ENCODE results near the gene NOXA1.
A peak's percentile ranks its signal among the peaks of the same experiment; 100 is the strongest.

Gene NOXA1

GRCh38 chr9:137439158-137439714 is 16.0 kb downstream of the NOXA1 start:
- Histone ChIP-seq H4K91ac (ENCODE audit: low read depth, low read length, poor library complexity) (no peak overlapping the region), H3K9me3 (replicated peaks in 1 of 2; ENCODE audit: control insufficient read depth in 2 of 2, insufficient read depth in 1 of 2, low read depth in 1 of 2, low read length in 2 of 2) (no peaks in the 10 kb centered on the region), H2AK5ac (ENCODE audit: low read depth, low read length) (peak overlapping the region; percentile 95), H3K4me2 (ENCODE audit: insufficient read depth, low read length, poor library complexity, severe bottlenecking) (no peak overlapping the region), H4K8ac (ENCODE audit: low read depth, low read length) (peak overlapping the region; percentile 3), H3K27me3 (ENCODE audit: control insufficient read depth in 3 of 3, insufficient read depth in 3 of 3, low read depth in 1 of 3, low read length in 3 of 3) (peaks cover 0 to 15% (median 4%) of the 10 kb centered on the region in 3 experiments), H2AFZ (ENCODE audit: low read length) (no peak overlapping the region), H3K27ac (replicated peaks; ENCODE audit: low read length) (no peak overlapping the region), H3K4ac (ENCODE audit: low read length) (no peak overlapping the region), H3K18ac (ENCODE audit: low read length) (no peak overlapping the region), H3K4me1 (ENCODE audit: control insufficient read depth in 2 of 2, insufficient read depth in 1 of 2, low read depth in 1 of 2, low read length in 2 of 2) (peaks cover 2 to 3% of the 10 kb centered on the region in 2 donors), H3K9ac (ENCODE audit: low read depth, low read length, poor library complexity) (no peak overlapping the region), H3K36me3 (replicated peaks in 1 of 2; ENCODE audit: control insufficient read depth in 2 of 2, insufficient read depth in 2 of 2, low read length in 2 of 2) (no peaks in the 10 kb centered on the region), H3K23ac (ENCODE audit: low read depth, low read length, poor library complexity) (no peak overlapping the region), H3K4me3 (ENCODE audit: low read length in 2 of 2) (peak overlapping the region in 1 of 2 donors; percentile 25), H2BK5ac (ENCODE audit: low read length) (peak overlapping the region; percentile 24), H2BK12ac (ENCODE audit: low read length) (no peak overlapping the region), H3K14ac (ENCODE audit: low read length) (peak overlapping the region; percentile 71), H2BK15ac (ENCODE audit: low read length) (peak overlapping the region; percentile 91), H3K79me1 (ENCODE audit: low read depth, low read length) (no peaks in the 10 kb centered on the region), H2BK120ac (ENCODE audit: low read depth, low read length) (no peak overlapping the region)
- no CpG with 5 or more reads among the region's 18 CpGs for WGBS, 2 donors (ENCODE audit: extremely low coverage in 2 of 2, insufficient read length in 2 of 2, insufficient replicate concordance in 1 of 2)
- no peak for DNase-seq (ENCODE audit: low spot score)

GRCh38 chr9:137441289-137441934 is 18.2 kb downstream of the NOXA1 start, which contains the start of gene ENTPD8:
TSS of gene ENTPD8 (minus strand) at chr9:137441357. CDS start at chr9:137438285, 3,072 bp downstream.
- Histone ChIP-seq H3K4me2 (ENCODE audit: insufficient read depth, low read length, poor library complexity, severe bottlenecking) (peak within 1 kb of the TSS; percentile 86), H3K14ac (ENCODE audit: low read length) (no peak within 1 kb of the TSS), H4K91ac (ENCODE audit: low read depth, low read length, poor library complexity) (no peak within 1 kb of the TSS), H2BK5ac (ENCODE audit: low read length) (peak within 1 kb of the TSS; percentile 24), H3K4ac (ENCODE audit: low read length) (no peak within 1 kb of the TSS), H3K9ac (ENCODE audit: low read depth, low read length, poor library complexity) (no peak within 1 kb of the TSS), H3K27me3 (ENCODE audit: control insufficient read depth in 3 of 3, insufficient read depth in 3 of 3, low read depth in 1 of 3, low read length in 3 of 3) (peaks cover 0 to 11% (median 4%) of the 10 kb centered on the region in 3 experiments), H3K4me3 (ENCODE audit: low read length in 2 of 2) (peak within 1 kb of the TSS; percentile 24 to 68), H2BK120ac (ENCODE audit: low read depth, low read length) (no peak within 1 kb of the TSS), H2AK5ac (ENCODE audit: low read depth, low read length) (no peak within 1 kb of the TSS), H3K4me1 (ENCODE audit: control insufficient read depth in 2 of 2, insufficient read depth in 1 of 2, low read depth in 1 of 2, low read length in 2 of 2) (peaks cover 2 to 6% of the 10 kb centered on the region in 2 donors), H3K27ac (replicated peaks; ENCODE audit: low read length) (no peak within 1 kb of the TSS), H2BK12ac (ENCODE audit: low read length) (no peak within 1 kb of the TSS), H2BK15ac (ENCODE audit: low read length) (no peak within 1 kb of the TSS), H3K9me3 (replicated peaks in 1 of 2; ENCODE audit: control insufficient read depth in 2 of 2, insufficient read depth in 1 of 2, low read depth in 1 of 2, low read length in 2 of 2) (no peaks in the 10 kb centered on the region), H3K18ac (ENCODE audit: low read length) (no peak within 1 kb of the TSS), H4K8ac (ENCODE audit: low read depth, low read length) (no peak within 1 kb of the TSS), H3K23ac (ENCODE audit: low read depth, low read length, poor library complexity) (no peak within 1 kb of the TSS), H2AFZ (ENCODE audit: low read length) (peak within 1 kb of the TSS; percentile 86), H3K79me1 (ENCODE audit: low read depth, low read length) (no peaks in the 10 kb centered on the region), H3K36me3 (replicated peaks in 1 of 2; ENCODE audit: control insufficient read depth in 2 of 2, insufficient read depth in 2 of 2, low read length in 2 of 2) (no peaks in the 10 kb centered on the region)
- WGBS, 2 donors (ENCODE audit: extremely low coverage in 2 of 2, insufficient read length in 2 of 2, insufficient replicate concordance in 1 of 2) = no CpG with 5 or more reads among the region's 62 CpGs
- no peak for DNase-seq (ENCODE audit: low spot score)

GRCh38 chr9:137441935-137442321 is 18.7 kb downstream of the NOXA1 start:
- Histone ChIP-seq H3K27me3 (ENCODE audit: control insufficient read depth in 3 of 3, insufficient read depth in 3 of 3, low read depth in 1 of 3, low read length in 3 of 3) (peaks cover 0 to 9% (median 4%) of the 10 kb centered on the region in 3 experiments), H3K4me3 (ENCODE audit: low read length in 2 of 2) (peak overlapping the region in 1 of 2 donors; percentile 7), H3K4me1 (ENCODE audit: control insufficient read depth in 2 of 2, insufficient read depth in 1 of 2, low read depth in 1 of 2, low read length in 2 of 2) (peaks cover 2 to 8% of the 10 kb centered on the region in 2 donors), H2AFZ (ENCODE audit: low read length) (peak overlapping the region; percentile 86), H4K91ac (ENCODE audit: low read depth, low read length, poor library complexity) (no peak overlapping the region), H2BK15ac (ENCODE audit: low read length) (no peak overlapping the region), H3K36me3 (replicated peaks in 1 of 2; ENCODE audit: control insufficient read depth in 2 of 2, insufficient read depth in 2 of 2, low read length in 2 of 2) (peaks cover 0 to under 1% of the 10 kb centered on the region in 2 donors), H3K4ac (ENCODE audit: low read length) (no peak overlapping the region), H3K27ac (replicated peaks; ENCODE audit: low read length) (no peak overlapping the region), H3K9ac (ENCODE audit: low read depth, low read length, poor library complexity) (no peak overlapping the region), H2BK120ac (ENCODE audit: low read depth, low read length) (no peak overlapping the region), H2AK5ac (ENCODE audit: low read depth, low read length) (no peak overlapping the region), H2BK12ac (ENCODE audit: low read length) (no peak overlapping the region), H4K8ac (ENCODE audit: low read depth, low read length) (no peak overlapping the region), H3K23ac (ENCODE audit: low read depth, low read length, poor library complexity) (no peak overlapping the region), H3K9me3 (replicated peaks in 1 of 2; ENCODE audit: control insufficient read depth in 2 of 2, insufficient read depth in 1 of 2, low read depth in 1 of 2, low read length in 2 of 2) (no peaks in the 10 kb centered on the region), H3K14ac (ENCODE audit: low read length) (no peak overlapping the region), H3K18ac (ENCODE audit: low read length) (no peak overlapping the region), H2BK5ac (ENCODE audit: low read length) (no peak overlapping the region), H3K4me2 (ENCODE audit: insufficient read depth, low read length, poor library complexity, severe bottlenecking) (no peak overlapping the region), H3K79me1 (ENCODE audit: low read depth, low read length) (no peaks in the 10 kb centered on the region)
- no peak for DNase-seq (ENCODE audit: low spot score)
- no CpG with 5 or more reads among the region's 7 CpGs for WGBS, 2 donors (ENCODE audit: extremely low coverage in 2 of 2, insufficient read length in 2 of 2, insufficient replicate concordance in 1 of 2)

GRCh38 chr9:137444106-137444790 is 21.1 kb downstream of the NOXA1 start:
- no peak overlapping the region for H3K18ac ChIP-seq (ENCODE audit: low read length)
- H3K4ac ChIP-seq (ENCODE audit: low read length) = no peak overlapping the region
- no peak overlapping the region for H2AFZ ChIP-seq (ENCODE audit: low read length)
- H4K8ac ChIP-seq (ENCODE audit: low read depth, low read length) = no peak overlapping the region
- H2BK120ac ChIP-seq (ENCODE audit: low read depth, low read length) = no peak overlapping the region
- peaks cover 0 to 6% (median 4%) of the 10 kb centered on the region in 3 experiments for H3K27me3 ChIP-seq (ENCODE audit: control insufficient read depth in 3 of 3, insufficient read depth in 3 of 3, low read depth in 1 of 3, low read length in 3 of 3)
- H2BK15ac ChIP-seq (ENCODE audit: low read length) = no peak overlapping the region
- peaks cover 2 to 8% of the 10 kb centered on the region in 2 donors for H3K4me1 ChIP-seq (ENCODE audit: control insufficient read depth in 2 of 2, insufficient read depth in 1 of 2, low read depth in 1 of 2, low read length in 2 of 2)
- WGBS, 2 donors (ENCODE audit: extremely low coverage in 2 of 2, insufficient read length in 2 of 2, insufficient replicate concordance in 1 of 2) = no CpG with 5 or more reads among the region's 14 CpGs
- no peak overlapping the region for H3K27ac ChIP-seq (replicated peaks; ENCODE audit: low read length)
- no peak overlapping the region for H3K14ac ChIP-seq (ENCODE audit: low read length)
- H3K4me2 ChIP-seq (ENCODE audit: insufficient read depth, low read length, poor library complexity, severe bottlenecking) = no peak overlapping the region
- H2BK5ac ChIP-seq (ENCODE audit: low read length) = no peak overlapping the region
- DNase-seq (ENCODE audit: low spot score) = no peak
- no peak overlapping the region for H2AK5ac ChIP-seq (ENCODE audit: low read depth, low read length)
- no peak overlapping the region for H3K23ac ChIP-seq (ENCODE audit: low read depth, low read length, poor library complexity)
- peaks cover 4 to 7% of the 10 kb centered on the region in 2 donors for H3K36me3 ChIP-seq (replicated peaks in 1 of 2; ENCODE audit: control insufficient read depth in 2 of 2, insufficient read depth in 2 of 2, low read length in 2 of 2)
- no peaks in the 10 kb centered on the region for H3K9me3 ChIP-seq (replicated peaks in 1 of 2; ENCODE audit: control insufficient read depth in 2 of 2, insufficient read depth in 1 of 2, low read depth in 1 of 2, low read length in 2 of 2)
- H3K9ac ChIP-seq (ENCODE audit: low read depth, low read length, poor library complexity) = no peak overlapping the region
- H2BK12ac ChIP-seq (ENCODE audit: low read length) = no peak overlapping the region
- H3K4me3 ChIP-seq (ENCODE audit: low read length in 2 of 2) = peak overlapping the region in 1 of 2 donors; percentile 48
- H4K91ac ChIP-seq (ENCODE audit: low read depth, low read length, poor library complexity) = no peak overlapping the region
- no peaks in the 10 kb centered on the region for H3K79me1 ChIP-seq (ENCODE audit: low read depth, low read length)
